OCI-LY3 (cell line): ENCODE data around the gene XRCC4.

ENCODE experiments used
- CTCF ChIP-seq: fragments of 200-600, 300-600 bp; sonication (generic); IDR thresholded peaks from 2 replicates; pipeline ENCODE4 v1.5.1; 2014; ENCODE audit warnings: antibody characterized with exemption, low read length, low read depth
- EZH2phosphoT487 ChIP-seq: fragments of 200-600 bp; shearing (Covaris generic); IDR thresholded peaks from 2 replicates; pipeline ENCODE4 v1.6.1; 2018; ENCODE audit warnings: antibody characterized with exemption, mixed run types, low read depth

DNA sequence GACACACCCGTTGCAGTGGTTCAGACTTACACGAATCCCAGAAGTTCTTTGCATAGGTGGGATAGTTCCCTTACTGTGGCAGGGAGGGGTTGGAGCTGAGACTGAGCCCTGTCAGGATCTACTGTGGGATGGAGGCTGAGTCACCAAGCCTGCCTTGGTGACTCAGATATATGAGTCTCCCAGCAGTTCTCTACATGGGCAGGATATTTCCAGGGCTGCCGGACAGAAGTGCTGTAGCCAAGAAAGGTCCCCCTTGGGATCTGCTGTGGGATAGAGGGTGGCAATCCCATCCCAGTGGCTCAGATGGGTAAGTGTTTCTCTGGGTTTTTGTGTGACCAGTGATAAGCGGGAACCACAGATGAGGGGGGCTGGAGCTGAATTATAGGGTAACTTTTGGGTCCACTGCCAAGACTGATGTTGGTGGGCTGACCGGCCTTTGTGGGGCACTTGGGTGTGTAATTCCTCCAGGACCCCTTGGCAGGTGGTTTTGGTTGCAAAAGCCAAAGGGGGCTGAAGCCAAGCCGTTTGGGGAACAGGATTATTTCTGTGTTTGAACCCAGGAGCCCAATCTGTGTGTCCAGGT lies 18.7 kb downstream of the XRCC4 start:
- TF ChIP-seq CTCF (no peak), EZH2phosphoT487 (no peak)
